Heart left ventricle (tissue), 13 donors: ENCODE measurements around the gene MAN1C1.

Experiments
- CTCF ChIP-seq, 12 donors: fragments of 200-600 bp; sonication (generic) in 4 of 12; IDR thresholded peaks; one replicate each; pipeline versions ENCODE4 v1.5.0 to v1.8.0; 2018 to 2022; ENCODE audit warnings: antibody characterized with exemption in 12 of 12, mild to moderate bottlenecking in 5 of 12
- POLR2A ChIP-seq, 2 donors: fragments of 450-650 bp; IDR thresholded peaks; one replicate each; pipeline ENCODE4 v1.6.1; 2017; ENCODE audit warnings: antibody characterized with exemption in 2 of 2, mild to moderate bottlenecking in 2 of 2, moderate library complexity in 2 of 2
- donor health status: ischemic (EF 13 %, LVEDD 7.1; RV severe dilation, severe dysfunction).
- donor health status: DM: no; HTN: yes; CAD: no.
- donor health status: DM: no; HTN: no; CAD: no.
- donor health status: ischemic (EF 25% LVEDD 6.9; RV normal size, moderate dysfunction).
- donor health status: ischemic (EF 25% LVEDD 5.7; RV mildly dilated, moderate dysfunction).
- donor health status: ischemic (EF 35%, LVEDD 5.7; RV mildly dilated, moderate dysfunction).
- donor health status: nonischemic (EF 11% LVEDD 7.7; RV severe dilation, severe dysfunction).
- donor health status: DM: yes; HTN: yes; CAD: no.
- donor health status: PGD.
- donor health status: ischemic (EF 29% LVEDD 5.4; RV normal size, mild dysfunction).
- donor health status: nonischemic (EF 23%, LVEDD 6.1; RV moderate dilation, normal function).

GRCh38 chr1:25612421-25612820, 4.2 kb upstream of the MAN1C1 start:
- no peak for TF ChIP-seq POLR2A (IDR thresholded peaks at IDR 0.05)
- TF ChIP-seq CTCF (IDR thresholded peaks at IDR 0.05): no peak
